Activated T-cell treated with anti-CD3 and anti-CD28 coated beads for 1 hour (primary cell): ENCODE results near the gene HMG20B.

Experiments used
- DNase-seq: peaks from one replicate; pipeline ENCODE4 v3.0.0-alpha.2; 2020; ENCODE audit warnings: low read depth

HMG20B gene

DNA sequence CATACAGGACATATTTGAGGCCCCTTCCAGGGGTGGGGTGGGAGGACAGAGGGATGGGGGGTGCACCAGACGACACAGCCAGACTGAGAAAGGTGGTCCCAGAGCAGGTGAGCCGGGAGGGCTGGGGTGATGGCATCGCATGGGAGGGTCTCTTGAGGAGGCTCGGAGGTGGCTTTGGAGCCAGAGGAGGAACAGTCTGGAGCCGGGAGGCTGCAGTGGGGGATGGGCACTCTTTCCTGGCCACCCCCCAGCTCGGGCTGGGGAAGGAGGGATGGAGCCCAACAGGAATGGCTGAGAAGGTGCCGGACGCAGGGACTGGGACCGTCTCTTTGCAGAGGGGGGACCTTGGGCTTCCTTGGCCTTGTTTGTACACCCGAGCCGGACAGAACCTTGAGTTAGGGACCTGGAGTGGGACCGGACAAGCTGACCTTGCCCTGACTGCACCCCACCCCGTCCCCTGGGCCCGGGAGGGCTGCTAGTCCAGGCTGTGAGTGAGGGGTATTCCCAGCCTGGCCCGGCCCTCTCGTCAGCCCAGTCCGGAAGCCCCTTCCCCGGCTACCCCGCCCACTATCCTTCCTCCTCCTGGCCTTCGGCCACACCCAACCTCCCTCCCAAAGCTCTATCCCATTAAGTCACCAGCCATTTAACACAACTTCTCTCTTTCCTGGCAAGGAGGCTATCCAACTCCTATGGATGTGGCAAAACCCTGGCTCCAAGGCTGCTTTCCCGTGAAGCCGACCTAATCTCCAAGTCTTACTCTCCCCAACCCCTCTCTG, 34.7 kb downstream of the HMG20B start:
- no peak for DNase-seq

DNA sequence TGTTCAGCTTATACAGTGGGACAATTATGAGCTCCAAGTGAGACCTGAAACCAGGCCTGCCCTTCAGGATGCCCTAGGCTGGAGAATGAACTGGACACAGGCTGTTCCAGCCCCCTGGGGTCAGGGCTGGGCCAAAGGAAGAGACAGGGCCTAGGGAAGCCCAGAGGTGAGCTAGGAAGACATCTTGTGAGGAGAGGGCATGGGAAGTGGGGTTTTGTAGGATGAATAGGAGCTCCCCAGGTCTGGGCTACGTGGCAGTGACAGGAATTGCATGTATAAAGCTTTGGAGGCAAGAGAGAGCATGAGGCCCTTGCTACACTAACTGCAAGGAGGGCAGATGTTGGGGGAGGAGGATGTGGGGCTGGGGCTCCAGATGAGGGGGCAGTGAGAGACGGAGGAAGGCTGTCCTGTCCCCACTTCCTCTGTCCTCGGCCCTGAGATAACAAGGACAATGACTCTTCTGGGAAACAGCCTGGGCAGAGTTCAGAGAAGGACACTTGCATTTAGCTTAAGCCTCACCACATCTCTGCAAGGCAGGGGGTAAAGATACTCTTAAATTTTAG, 35.4 kb downstream of the HMG20B start:
- DNase-seq: no peak

DNA sequence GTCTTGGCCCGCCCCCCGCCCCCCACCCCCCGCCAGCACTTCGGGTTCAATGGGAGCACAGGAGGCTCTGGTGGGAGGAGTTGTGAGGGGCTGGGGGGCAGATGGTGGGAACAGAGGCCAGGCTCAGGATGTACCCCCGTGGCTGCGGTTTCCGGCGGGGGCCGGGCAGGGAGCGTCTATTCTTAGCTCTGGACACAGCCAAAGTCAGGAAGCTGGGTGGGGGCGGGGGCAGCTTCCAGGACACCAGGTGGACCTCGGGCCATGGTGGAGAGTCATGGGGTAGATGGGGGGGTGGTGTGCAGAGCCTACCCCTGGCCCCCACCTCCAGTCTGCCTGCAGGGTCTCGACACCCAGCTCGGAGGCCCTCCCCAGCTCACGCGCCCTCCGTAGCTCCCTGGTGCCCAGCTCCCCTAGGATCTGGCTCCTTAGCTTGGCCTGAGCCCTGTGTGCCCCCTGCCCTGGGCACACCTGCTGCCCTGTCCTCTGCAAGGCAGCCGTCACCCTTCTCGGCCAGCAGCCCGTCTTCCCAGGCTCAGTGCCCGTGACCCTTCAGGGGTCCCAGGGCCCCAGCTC, 36.1 kb downstream of the HMG20B start:
- DNase-seq: no peak

DNA sequence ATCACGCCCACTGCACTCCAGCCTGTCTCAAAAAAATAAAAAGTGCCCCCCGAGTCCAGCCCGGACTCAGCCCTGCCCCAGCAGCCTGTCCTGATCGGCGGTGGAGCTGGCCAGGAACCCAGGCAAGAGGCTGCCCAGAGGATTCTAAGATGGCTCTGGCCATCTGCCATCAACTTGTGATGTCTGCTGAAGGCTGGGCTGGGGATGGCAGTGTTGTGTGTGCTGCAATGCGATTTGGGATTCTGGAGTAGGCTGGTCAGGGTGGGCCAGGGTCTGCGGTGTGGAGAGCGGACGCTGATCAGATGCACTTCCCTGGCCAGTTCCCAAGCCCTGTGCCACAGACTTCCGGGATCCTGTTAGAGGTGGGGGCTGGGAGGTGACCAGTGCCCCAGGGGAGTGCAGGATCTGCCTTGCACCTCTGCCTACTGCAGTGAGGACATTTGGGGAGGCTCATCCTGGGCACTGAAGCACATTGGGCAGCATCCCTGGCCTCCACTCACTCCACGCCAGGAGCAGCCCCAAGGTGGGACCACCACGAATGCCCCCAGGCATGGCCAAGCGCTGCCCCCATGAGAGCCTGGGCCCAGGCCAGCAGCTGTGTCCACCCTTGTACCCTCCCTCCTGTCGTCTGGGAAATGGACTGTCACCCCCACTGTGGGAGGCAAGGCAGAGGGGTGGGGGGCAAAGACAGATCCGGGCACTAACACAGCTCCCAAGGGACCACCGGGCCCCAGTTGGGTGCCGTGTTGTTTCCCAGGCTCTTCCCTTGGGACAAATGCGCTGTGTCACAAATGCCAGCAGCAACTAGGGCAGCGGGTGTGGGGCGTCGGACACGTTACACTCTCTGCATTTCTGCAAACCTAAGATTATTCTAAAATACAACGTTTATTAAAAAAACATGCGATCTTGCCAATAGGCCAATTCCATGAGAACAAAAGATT, 37.3 kb downstream of the HMG20B start:
- no peak for DNase-seq

GRCh38 chr19:3610745-3611717, 38.3 kb downstream of the HMG20B start:
- no peak for DNase-seq

- DNase-seq: no peak
Measured at GRCh38 chr19:3611841-3612240, 39.1 kb downstream of the HMG20B start.

- no peak for DNase-seq
Measured at GRCh38 chr19:3612330-3612729, 39.6 kb downstream of the HMG20B start.

GRCh38 chr19:3612901-3613741, 40.4 kb downstream of the HMG20B start:
- no peak for DNase-seq

DNA sequence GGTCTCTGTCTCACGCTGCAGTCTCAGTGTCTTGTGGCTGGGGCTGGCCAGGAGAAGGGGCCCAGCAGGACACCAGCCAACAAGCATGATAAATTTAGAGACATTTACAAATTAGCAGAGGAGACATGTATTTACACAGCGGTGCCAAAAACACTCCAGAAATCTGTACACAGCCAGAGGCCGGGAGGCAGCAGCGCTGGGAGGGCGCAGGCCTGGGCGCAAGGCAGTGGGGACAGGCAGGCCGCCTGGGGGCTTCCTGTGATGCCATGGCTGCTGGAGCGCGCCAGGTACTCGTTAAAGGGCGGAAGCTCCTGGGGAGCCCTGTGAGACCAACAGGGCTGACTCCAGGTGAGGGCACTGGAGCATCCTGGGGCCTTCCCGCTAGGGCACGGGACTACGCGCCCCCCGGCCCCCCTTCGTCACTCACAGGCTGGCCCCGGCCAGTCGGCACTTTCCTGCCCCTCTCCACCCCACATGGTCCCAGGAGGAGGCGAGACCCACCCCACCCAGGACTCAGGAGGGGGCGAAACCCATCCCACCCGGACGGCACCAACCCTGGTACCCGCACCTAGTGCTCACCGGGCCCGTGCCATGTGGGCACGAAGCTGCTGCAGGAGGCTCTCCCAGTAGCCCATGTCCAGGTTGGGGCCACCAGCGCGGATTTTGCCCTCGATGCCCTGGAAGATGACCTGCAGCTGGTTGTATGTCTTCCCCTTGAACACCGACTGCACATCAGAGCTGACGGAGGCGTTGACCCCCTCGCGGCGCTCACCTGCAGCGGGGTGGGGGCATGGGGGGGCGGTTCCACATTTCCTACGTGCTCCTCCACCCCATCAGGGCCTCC, 41.3 kb downstream of the HMG20B start:
- DNase-seq: no peak

DNA sequence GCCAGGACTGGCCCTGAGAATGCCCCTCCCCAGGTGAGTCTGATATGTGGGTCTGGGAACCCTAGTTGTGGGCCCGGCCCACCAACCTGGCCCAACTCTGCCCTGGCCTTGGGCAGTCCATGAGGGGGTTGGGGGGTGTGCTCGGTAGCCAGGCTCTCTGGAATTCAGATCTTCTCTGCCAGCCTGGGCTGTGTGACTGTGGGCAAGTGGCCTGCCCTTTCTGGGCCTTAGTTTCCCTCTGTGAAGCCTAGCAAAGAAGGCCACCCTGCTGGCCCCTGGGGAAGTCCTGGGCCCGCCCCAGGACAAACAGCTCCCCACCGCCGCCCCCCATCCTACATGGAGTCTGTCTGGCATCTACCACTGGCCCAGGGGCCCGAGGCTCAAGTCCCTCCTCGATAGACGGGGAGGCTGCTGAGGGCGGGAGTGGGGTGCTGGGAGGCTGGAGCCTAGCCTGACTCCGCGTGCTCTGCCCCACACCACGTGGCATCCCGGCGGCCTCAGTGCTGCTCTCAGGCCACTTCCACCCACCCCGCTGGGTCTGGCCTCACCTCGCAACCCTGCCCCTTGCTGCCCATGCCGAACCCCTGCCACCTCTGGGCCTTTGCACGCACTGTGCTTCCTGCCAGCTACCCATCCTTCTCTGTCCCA, 42.2 kb downstream of the HMG20B start:
- DNase-seq: no peak

- DNase-seq: no peak
Measured at GRCh38 chr19:3615524-3616135, 42.9 kb downstream of the HMG20B start.

DNA sequence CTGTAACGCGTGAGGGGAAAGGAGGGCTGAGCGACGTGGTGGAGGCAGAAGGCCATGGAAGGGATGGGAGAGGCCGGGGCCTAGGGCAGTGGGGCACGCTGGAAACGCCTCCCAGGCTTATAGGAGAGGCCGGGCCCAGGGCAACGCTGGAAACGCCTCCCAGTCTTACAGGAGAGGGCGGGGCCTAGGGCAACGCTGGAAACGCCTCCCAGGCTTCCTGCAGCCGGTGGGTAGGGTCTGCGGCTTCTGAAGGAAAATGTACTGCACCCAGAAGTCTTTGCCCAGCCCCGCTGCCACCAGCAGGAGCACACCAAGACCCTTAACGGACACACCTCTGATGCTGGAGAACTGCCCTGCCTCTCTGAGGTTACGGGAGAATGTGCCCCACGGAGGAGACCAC, 44.7 kb downstream of the HMG20B start:
- DNase-seq: no peak

- peak; percentile 53 for DNase-seq
Measured at GRCh38 chr19:3618144-3618810, 45.5 kb downstream of the HMG20B start.

GRCh38 chr19:3618811-3619630, 46.3 kb downstream of the HMG20B start:
- no peak for DNase-seq

DNA sequence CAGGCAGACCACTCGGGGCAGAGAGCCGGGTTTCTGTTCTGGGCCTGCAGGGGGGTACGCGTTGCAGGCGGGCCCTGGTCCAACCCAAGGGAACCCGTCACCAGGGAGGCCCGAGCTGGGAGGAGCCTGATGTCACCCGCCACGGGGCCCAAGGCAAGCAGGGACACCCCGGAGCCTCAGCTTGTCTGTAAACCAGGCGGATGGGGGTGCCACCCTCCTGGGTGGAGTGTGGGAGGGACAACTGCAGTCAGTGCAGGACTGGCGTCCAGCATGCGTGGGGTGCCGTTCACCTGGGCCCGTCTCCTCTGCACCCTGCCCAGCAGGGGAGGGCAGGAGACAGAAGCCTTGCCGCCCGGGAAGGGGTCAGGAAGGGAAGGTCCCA, 46.9 kb downstream of the HMG20B start:
- DNase-seq: no peak

GRCh38 chr19:3620145-3620816, 47.5 kb downstream of the HMG20B start:
- DNase-seq: no peak
